Heart right ventricle (tissue), 16 donors: ENCODE measurements around the gene TUBA8. TPM values are rescaled to one million over a fixed set of nuclear protein-coding genes. Genes with fewer than 3 reads are reported as not detected.
A peak's percentile ranks its signal among the peaks of the same experiment; 100 is the strongest.
"Not testable (repeated sequence)": the region's sequence is repeated elsewhere in the genome, so short reads cannot be mapped to it uniquely, and the experiment has no call there.

Experiments
- ATAC-seq, 8 donors: fragments of 200-7000 bp; cut with Tn5 transposase; one replicate each; pipeline ENCODE4 v1.9.1; 2020; ENCODE audit warnings: mild to moderate bottlenecking in 8 of 8, moderate library complexity in 8 of 8, moderate number of reproducible peaks in 1 of 8
- DNase-seq, 2 donors: peaks; one replicate each; pipeline ENCODE4 v3.0.0-alpha.2; 2020
- H3K27ac ChIP-seq, 10 donors: fragments of 200-600 bp; sonication (generic) in 2 of 10; one replicate each; pipeline versions ENCODE4 v1.5.0 to v1.8.0; 2020 to 2022; ENCODE audit warnings: mild to moderate bottlenecking in 3 of 10
- H3K27me3 ChIP-seq, 7 donors: fragments of 200-600 bp; one replicate each; pipeline ENCODE4 v1.8.0; 2021 to 2022; ENCODE audit warnings: mild to moderate bottlenecking in 2 of 7
- H3K36me3 ChIP-seq, 9 donors: fragments of 200-600 bp; sonication (generic) in 1 of 9; one replicate each; pipeline versions ENCODE4 v1.5.0 to v1.8.0; 2020 to 2022; ENCODE audit warnings: mild to moderate bottlenecking in 2 of 9
- H3K4me1 ChIP-seq, 9 donors: fragments of 200-600 bp; sonication (generic) in 1 of 9; one replicate each; pipeline versions ENCODE4 v1.5.0 to v1.8.0; 2020 to 2022; ENCODE audit warnings: mild to moderate bottlenecking in 4 of 9
- H3K4me3 ChIP-seq, 10 donors: fragments of 200-600 bp; sonication (generic) in 2 of 10; one replicate each; pipeline versions ENCODE4 v1.5.0 to v1.8.0; 2020 to 2022; ENCODE audit warnings: mild to moderate bottlenecking in 7 of 10, moderate library complexity in 2 of 10
- H3K9me3 ChIP-seq, 11 donors: fragments of 200-600 bp in 10 of 11; sonication (generic) in 2 of 11; one replicate each; pipeline versions ENCODE4 v1.5.0 to v1.8.0; 2013 to 2022; ENCODE audit warnings: mild to moderate bottlenecking in 2 of 11, control low read depth in 1 of 11, moderate library complexity in 1 of 11
- CTCF ChIP-seq, 9 donors: fragments of 200-600 bp; sonication (generic) in 2 of 9; IDR thresholded peaks; one replicate each; pipeline versions ENCODE4 v1.5.0 to v1.8.0; 2021 to 2022; ENCODE audit warnings: antibody characterized with exemption in 9 of 9, mild to moderate bottlenecking in 5 of 9, moderate library complexity in 1 of 9
- WGBS, 2 donors: extraction: QIAGEN DNeasy Blood & Tissue Kit; methylation state at CpG; one replicate each; pipeline ENCODE4 v1.1.7; 2013; ENCODE audit warnings: inconsistent platforms in 1 of 2; 5-methylcytosine and 5-hydroxymethylcytosine counted together
- intact Hi-C, 10 donors: fragments of 100-400 bp; cut with DNase I; formaldehyde crosslinking; loops; one replicate each; pipeline versions ENCODE4 v1.11.1 to v1.14.2; 2022
- polyA plus RNA-seq, 2 donors: library from polyadenylated mRNA; stranded (reverse); fragments of 200-250 nt; gene quantifications; one replicate each; pipeline ENCODE4 v1.2.3, GENCODE V29; 2013
- total RNA-seq, 10 donors: library from RNA; stranded (reverse); fragmentation: NEBNext Ultra II Directional in 3 of 10; extraction: Animal tissue kit (Norgen Biotek cat#: 25700) in 3 of 10; gene quantifications; one replicate each; pipeline versions ENCODE4 v1.2.1 to v1.2.4, GENCODE V29; 2021 to 2023
- donor health status: Arrhythmogenic right ventricular cardiomyopathy.
- donor health status: ischemic (EF 13 %, LVEDD 7.1; RV severe dilation, severe dysfunction).
- donor health status: healthy with polysubstance abuse.
- donor health status: DM: no; HTN: yes; CAD: no.
- donor health status: DM: no; HTN: no; CAD: no.
- donor health status: ischemic (EF 25% LVEDD 6.9; RV normal size, moderate dysfunction).
- donor health status: ischemic (EF 25% LVEDD 5.7; RV mildly dilated, moderate dysfunction).
- donor health status: healthy.
- donor health status: DM: yes; HTN: yes; CAD: no.
- donor health status: Ischemic cardiomyopathy.
- donor health status: ischemic (EF 35%, LVEDD 5.7; RV mildly dilated, moderate dysfunction).
- donor health status: nonischemic (EF 11% LVEDD 7.7; RV severe dilation, severe dysfunction).
- donor health status: DM: yes; HTN: yes; CAD: no.
- donor health status: PGD.
- donor health status: ischemic (EF 29% LVEDD 5.4; RV normal size, mild dysfunction).
- donor health status: nonischemic (EF 23%, LVEDD 6.1; RV moderate dilation, normal function).

Gene TUBA8
- total and polyA plus RNA-seq, 12 donors: 44.9 to 183 (median 109) TPM

GRCh38 chr22:18156878-18157713, 46.5 kb downstream of the TUBA8 start:
- H3K36me3 ChIP-seq: peaks cover 0 to 40% (median 0%) of the 10 kb centered on the region in 9 donors
- intact Hi-C loops: no loop called here
- 38 to 41% methylated on average over 24 of the region's 24 CpGs for WGBS, 2 donors
- DNase-seq (peak; percentile 42 to 72), ATAC-seq (peak; percentile 68 to 86 (median 82))
- no peaks in the 10 kb centered on the region for H3K27me3 ChIP-seq
- H3K9me3 ChIP-seq: no peaks in the 10 kb centered on the region
- peaks cover 3 to 21% (median 8%) of the 10 kb centered on the region in 9 donors for H3K4me1 ChIP-seq
- no peak overlapping the region for H3K4me3 ChIP-seq
- peak overlapping the region in 7 of 10 donors; percentile 18 to 56 (median 35) for H3K27ac ChIP-seq
- TF ChIP-seq CTCF (IDR thresholded peaks at IDR 0.05): peak in 8 of 9 donors; percentile 54 to 76 (median 70)

GRCh38 chr22:18157714-18158028, 47.1 kb downstream of the TUBA8 start:
- intact Hi-C loops: no loop called here
- H3K27ac ChIP-seq: peak overlapping the region in 6 of 10 donors; percentile 18 to 56 (median 40)
- H3K4me3 ChIP-seq: no peak overlapping the region
- TF ChIP-seq CTCF (IDR thresholded peaks at IDR 0.05): no peak
- no peaks in the 10 kb centered on the region for H3K9me3 ChIP-seq
- 66 to 71% methylated on average over 12 of the region's 12 CpGs for WGBS, 2 donors
- H3K4me1 ChIP-seq: peaks cover 3 to 21% (median 8%) of the 10 kb centered on the region in 9 donors
- no peaks in the 10 kb centered on the region for H3K27me3 ChIP-seq
- ATAC-seq (peak in 2 of 8 donors; percentile 13), DNase-seq (no peak)
- peaks cover 0 to 41% (median 0%) of the 10 kb centered on the region in 9 donors for H3K36me3 ChIP-seq

GRCh38 chr22:18160641-18161040, 50.0 kb downstream of the TUBA8 start:
- intact Hi-C loops, H3K9me3 ChIP-seq: not testable (repeated sequence)
- 94% methylated on average over 8 of the region's 8 CpGs for WGBS, 2 donors

GRCh38 chr22:18163843-18164242, 53.2 kb downstream of the TUBA8 start:
- not testable (repeated sequence) for ATAC-seq
- 87 to 91% methylated on average over 7 of the region's 7 CpGs for WGBS, 2 donors

More at GRCh38 chr22:18160641-18161040, 50.0 kb downstream of the TUBA8 start:
- peaks cover 0 to 44% (median 0%) of the 10 kb centered on the region in 9 donors for H3K36me3 ChIP-seq
- not testable (repeated sequence) for H3K27me3 ChIP-seq, H3K27ac ChIP-seq, DNase-seq, H3K4me3 ChIP-seq, ATAC-seq
- peaks cover 3 to 17% (median 8%) of the 10 kb centered on the region in 9 donors for H3K4me1 ChIP-seq

GRCh38 chr22:18164584-18164983, 54.0 kb downstream of the TUBA8 start:
- H3K36me3 ChIP-seq: peaks cover 0 to 44% (median 0%) of the 10 kb centered on the region in 9 donors
- H3K4me3 ChIP-seq, DNase-seq, H3K4me1 ChIP-seq, H3K9me3 ChIP-seq, intact Hi-C loops, H3K27me3 ChIP-seq, H3K27ac ChIP-seq: not testable (repeated sequence)
- ATAC-seq: peak in 1 of 8 donors; percentile 27
- WGBS, 2 donors: 72 to 77% methylated on average over 7 to 8 of the region's 8 CpGs

More at GRCh38 chr22:18163843-18164242, 53.2 kb downstream of the TUBA8 start:
- H3K4me3 ChIP-seq, H3K27ac ChIP-seq, H3K27me3 ChIP-seq, DNase-seq, H3K9me3 ChIP-seq, H3K4me1 ChIP-seq, intact Hi-C loops: not testable (repeated sequence)
- peaks cover 0 to 41% (median 0%) of the 10 kb centered on the region in 9 donors for H3K36me3 ChIP-seq

- H3K4me1 ChIP-seq, H3K27me3 ChIP-seq, intact Hi-C loops, H3K9me3 ChIP-seq, H3K4me3 ChIP-seq, H3K27ac ChIP-seq, DNase-seq, ATAC-seq: not testable (repeated sequence)
- WGBS, 2 donors: 53 to 75% methylated on average over 1 to 2 of the region's 7 CpGs
- peaks cover 0 to 45% (median 0%) of the 10 kb centered on the region in 9 donors for H3K36me3 ChIP-seq
These were observed 54.7 kb downstream of the TUBA8 start for GRCh38 chr22:18165356-18165755.

GRCh38 chr22:18170284-18170683, 59.7 kb downstream of the TUBA8 start:
- H3K27ac ChIP-seq, intact Hi-C loops, H3K27me3 ChIP-seq, H3K4me1 ChIP-seq, H3K9me3 ChIP-seq, H3K4me3 ChIP-seq, ATAC-seq, DNase-seq: not testable (repeated sequence)
- WGBS, 2 donors: 85 to 89% methylated on average over 10 to 17 of the region's 17 CpGs
- peaks cover 0 to 55% (median 0%) of the 10 kb centered on the region in 9 donors for H3K36me3 ChIP-seq

GRCh38 chr22:18172203-18172602, 61.6 kb downstream of the TUBA8 start:
- H3K4me3 ChIP-seq, ATAC-seq, H3K27me3 ChIP-seq, H3K27ac ChIP-seq, H3K9me3 ChIP-seq, DNase-seq, H3K4me1 ChIP-seq, intact Hi-C loops: not testable (repeated sequence)
- 73 to 86% methylated on average over 3 of the region's 3 CpGs for WGBS, 2 donors
- H3K36me3 ChIP-seq: peaks cover 0 to 51% (median 0%) of the 10 kb centered on the region in 9 donors

- intact Hi-C loops, H3K4me1 ChIP-seq, H3K9me3 ChIP-seq, ATAC-seq, H3K4me3 ChIP-seq, H3K27ac ChIP-seq, DNase-seq, H3K27me3 ChIP-seq: not testable (repeated sequence)
- H3K36me3 ChIP-seq: peaks cover 0 to 47% (median 0%) of the 10 kb centered on the region in 9 donors
- WGBS, 2 donors: 76 to 88% methylated on average over 6 to 8 of the region's 8 CpGs
These were observed 62.2 kb downstream of the TUBA8 start for GRCh38 chr22:18172776-18173175.
